Osteocyte (in vitro differentiated cells): Measurements from ENCODE around the gene PEPD. TPM values are rescaled to one million over a fixed set of nuclear protein-coding genes. Genes with fewer than 3 reads are reported as not detected.

Experiments
- DNase-seq: peaks from one replicate; pipeline ENCODE4 v3.0.0; 2021; ENCODE audit warnings: mixed read lengths; ENCODE audit not compliant: unreplicated experiment; ENCODE audit errors: extremely low spot score
- H3K27ac Mint-ChIP-seq: one replicate; pipeline ENCODE4 v1.8.0; 2021; ENCODE audit warnings: mild to moderate bottlenecking, mixed read lengths; ENCODE audit not compliant: unreplicated experiment
- H3K27me3 Mint-ChIP-seq: one replicate; pipeline ENCODE4 v1.8.0; 2021; ENCODE audit warnings: mixed read lengths; ENCODE audit not compliant: unreplicated experiment
- H3K36me3 Mint-ChIP-seq: one replicate; pipeline ENCODE4 v1.8.0; 2021; ENCODE audit warnings: mixed read lengths; ENCODE audit not compliant: unreplicated experiment
- H3K4me1 Mint-ChIP-seq: one replicate; pipeline ENCODE4 v1.8.0; 2021; ENCODE audit warnings: mixed read lengths; ENCODE audit not compliant: unreplicated experiment
- H3K4me3 Mint-ChIP-seq: one replicate; pipeline ENCODE4 v1.8.0; 2021; ENCODE audit warnings: mild to moderate bottlenecking, moderate library complexity, mixed read lengths; ENCODE audit not compliant: unreplicated experiment
- H3K9me3 Mint-ChIP-seq: one replicate; pipeline ENCODE4 v1.8.0; 2021; ENCODE audit warnings: mixed read lengths; ENCODE audit not compliant: unreplicated experiment
- total RNA-seq: library from RNA; stranded (reverse); gene quantifications from 2 replicates; pipeline ENCODE4 v1.2.1, GENCODE V29; 2021
- TF ChIP-seq, protein P1 (sequence below): fragments of 200-600 bp; sonication (generic); IDR thresholded peaks from 2 replicates; pipeline ENCODE4 v1.5.0; 2021; ENCODE audit warnings: antibody characterized with exemption, mild to moderate bottlenecking, moderate library complexity

Gene PEPD
- total RNA-seq, 1 donor from 2014 or later, result 106 TPM

GRCh38 chr19:33476151-33476707 is 45.4 kb downstream of the PEPD start:
- Mint-ChIP-seq H3K27me3 (no peaks in the 10 kb centered on the region), H3K9me3 (peaks cover 10% of the 10 kb centered on the region), H3K4me3 (no peak overlapping the region), H3K36me3 (peaks cover 36% of the 10 kb centered on the region), H3K27ac (no peak overlapping the region), H3K4me1 (no peaks in the 10 kb centered on the region)
- DNase-seq, result peak; percentile 73
- TF ChIP-seq, protein P1, sequence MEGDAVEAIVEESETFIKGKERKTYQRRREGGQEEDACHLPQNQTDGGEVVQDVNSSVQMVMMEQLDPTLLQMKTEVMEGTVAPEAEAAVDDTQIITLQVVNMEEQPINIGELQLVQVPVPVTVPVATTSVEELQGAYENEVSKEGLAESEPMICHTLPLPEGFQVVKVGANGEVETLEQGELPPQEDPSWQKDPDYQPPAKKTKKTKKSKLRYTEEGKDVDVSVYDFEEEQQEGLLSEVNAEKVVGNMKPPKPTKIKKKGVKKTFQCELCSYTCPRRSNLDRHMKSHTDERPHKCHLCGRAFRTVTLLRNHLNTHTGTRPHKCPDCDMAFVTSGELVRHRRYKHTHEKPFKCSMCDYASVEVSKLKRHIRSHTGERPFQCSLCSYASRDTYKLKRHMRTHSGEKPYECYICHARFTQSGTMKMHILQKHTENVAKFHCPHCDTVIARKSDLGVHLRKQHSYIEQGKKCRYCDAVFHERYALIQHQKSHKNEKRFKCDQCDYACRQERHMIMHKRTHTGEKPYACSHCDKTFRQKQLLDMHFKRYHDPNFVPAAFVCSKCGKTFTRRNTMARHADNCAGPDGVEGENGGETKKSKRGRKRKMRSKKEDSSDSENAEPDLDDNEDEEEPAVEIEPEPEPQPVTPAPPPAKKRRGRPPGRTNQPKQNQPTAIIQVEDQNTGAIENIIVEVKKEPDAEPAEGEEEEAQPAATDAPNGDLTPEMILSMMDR, result no peak

- peaks cover 7% of the 10 kb centered on the region for H3K9me3 Mint-ChIP-seq
- H3K27ac Mint-ChIP-seq, result no peak overlapping the region
- no peaks in the 10 kb centered on the region for H3K4me1 Mint-ChIP-seq
- peak; percentile 79 for DNase-seq
- H3K27me3 Mint-ChIP-seq, result no peaks in the 10 kb centered on the region
- peaks cover 30% of the 10 kb centered on the region for H3K36me3 Mint-ChIP-seq
- TF ChIP-seq, protein P1, result no peak
- no peak overlapping the region for H3K4me3 Mint-ChIP-seq
Measured at GRCh38 chr19:33473653-33474305, 47.8 kb downstream of the PEPD start.

GRCh38 chr19:33472691-33473652 is 48.6 kb downstream of the PEPD start:
- TF ChIP-seq, protein P1, result no peak
- Mint-ChIP-seq H3K9me3 (no peaks in the 10 kb centered on the region), H3K27ac (no peak overlapping the region), H3K36me3 (peaks cover 24% of the 10 kb centered on the region), H3K4me3 (no peak overlapping the region), H3K4me1 (no peaks in the 10 kb centered on the region), H3K27me3 (no peaks in the 10 kb centered on the region)
- DNase-seq, result peak; percentile 77

GRCh38 chr19:33472226-33472625 is 49.4 kb downstream of the PEPD start:
- Mint-ChIP-seq H3K36me3 (peaks cover 17% of the 10 kb centered on the region), H3K27ac (no peak overlapping the region), H3K9me3 (no peaks in the 10 kb centered on the region), H3K4me1 (no peaks in the 10 kb centered on the region), H3K27me3 (no peaks in the 10 kb centered on the region), H3K4me3 (no peak overlapping the region)
- TF ChIP-seq, protein P1, result no peak
- DNase-seq, result peak; percentile 23
